H1 (cell line): ENCODE results near the gene NAMPT. TPM values are rescaled to one million over a fixed set of nuclear protein-coding genes. Genes with fewer than 3 reads are reported as not detected.

Experiments
- BRCA1 ChIP-seq: IDR thresholded peaks from 2 replicates; pipeline ENCODE4 v1.6.1; 2012; ENCODE audit warnings: low read depth, low read length, improper control_type of control experiment
- CHD7 ChIP-seq: fragments of 300-600 bp; sonication (generic); IDR thresholded peaks from 2 replicates; pipeline ENCODE4 v1.7.1; 2012; ENCODE audit warnings: low read length, moderate library complexity, mild to moderate bottlenecking, inconsistent platforms; ENCODE audit not compliant: insufficient replicate concordance
- GABPA ChIP-seq: IDR thresholded peaks from 2 replicates; pipeline ENCODE4 v1.6.1; 2011; ENCODE audit warnings: mild to moderate bottlenecking, low read length, moderate library complexity, borderline replicate concordance; ENCODE audit not compliant: insufficient read depth
- JUND ChIP-seq: IDR thresholded peaks from 2 replicates; pipeline ENCODE4 v1.6.1; 2011; ENCODE audit warnings: mild to moderate bottlenecking, improper control_type of control experiment, low read length
- KDM1A ChIP-seq: fragments of 200-600, 300-600 bp; sonication (generic); IDR thresholded peaks from 2 replicates; pipeline ENCODE4 v1.7.1; 2016; ENCODE audit warnings: mild to moderate bottlenecking, low read length, borderline replicate concordance
- KDM5A ChIP-seq: fragments of 200-600 bp; IDR thresholded peaks from 2 replicates; pipeline ENCODE4 v1.7.1; 2012; ENCODE audit warnings: mild to moderate bottlenecking, low read length, inconsistent platforms, mixed read lengths
- POLR2AphosphoS5 ChIP-seq: IDR thresholded peaks from 2 replicates; pipeline ENCODE4 v1.6.1; 2011; ENCODE audit warnings: low read depth, low read length
- RBBP5 ChIP-seq: IDR thresholded peaks from 2 replicates; pipeline ENCODE4 v1.7.1; 2012; ENCODE audit warnings: low read depth, mild to moderate bottlenecking, inconsistent platforms, low read length, moderate library complexity, borderline replicate concordance
- RXRA ChIP-seq: IDR thresholded peaks from 2 replicates; pipeline ENCODE4 v1.6.1; 2011; ENCODE audit warnings: low read depth, mild to moderate bottlenecking, low read length, moderate library complexity; ENCODE audit not compliant: insufficient read depth
- SP2 ChIP-seq: IDR thresholded peaks from 2 replicates; pipeline ENCODE4 v1.6.1; 2012; ENCODE audit warnings: mild to moderate bottlenecking, low read length, inconsistent platforms
- SP4 ChIP-seq: IDR thresholded peaks from 2 replicates; pipeline ENCODE4 v1.6.1; 2012; ENCODE audit warnings: low read length, inconsistent platforms
- ZNF274 ChIP-seq: IDR thresholded peaks from 2 replicates; pipeline ENCODE4 v1.7.0; 2012; ENCODE audit warnings: low read length, borderline replicate concordance; ENCODE audit errors: extremely low read depth
- polyA plus RNA-seq, 7 experiments: library from polyadenylated mRNA; depleted of rRNA in 3 of 7; stranded (reverse) in 5 of 7; unstranded in 2 of 7; fragments of >200 nt in 5 of 7; fragments of 200-250 nt in 2 of 7; gene quantifications; 1 replicate in 5 of 7; 2 replicates in 1 of 7; 4 replicates in 1 of 7; pipeline versions ENCODE4 v1.2.1 to v1.2.3, GENCODE V29; 2011 to 2013; ENCODE audit warnings: missing spikeins in 2 of 7, mixed read lengths in 2 of 7
- total RNA-seq: library from RNA; stranded (reverse); fragmentation: NEBNext Ultra II Directional; extraction: Animal tissue kit (Norgen Biotek cat#: 25700); gene quantifications from 2 replicates; pipeline ENCODE4 v1.2.1, GENCODE V29; 2021

NAMPT gene
- total and polyA plus RNA-seq, 2 of the 8 experiments (the other 6 are each of a cell fraction or from before 2014, with no cell fraction given), result 15.4 to 95.9 TPM

DNA sequence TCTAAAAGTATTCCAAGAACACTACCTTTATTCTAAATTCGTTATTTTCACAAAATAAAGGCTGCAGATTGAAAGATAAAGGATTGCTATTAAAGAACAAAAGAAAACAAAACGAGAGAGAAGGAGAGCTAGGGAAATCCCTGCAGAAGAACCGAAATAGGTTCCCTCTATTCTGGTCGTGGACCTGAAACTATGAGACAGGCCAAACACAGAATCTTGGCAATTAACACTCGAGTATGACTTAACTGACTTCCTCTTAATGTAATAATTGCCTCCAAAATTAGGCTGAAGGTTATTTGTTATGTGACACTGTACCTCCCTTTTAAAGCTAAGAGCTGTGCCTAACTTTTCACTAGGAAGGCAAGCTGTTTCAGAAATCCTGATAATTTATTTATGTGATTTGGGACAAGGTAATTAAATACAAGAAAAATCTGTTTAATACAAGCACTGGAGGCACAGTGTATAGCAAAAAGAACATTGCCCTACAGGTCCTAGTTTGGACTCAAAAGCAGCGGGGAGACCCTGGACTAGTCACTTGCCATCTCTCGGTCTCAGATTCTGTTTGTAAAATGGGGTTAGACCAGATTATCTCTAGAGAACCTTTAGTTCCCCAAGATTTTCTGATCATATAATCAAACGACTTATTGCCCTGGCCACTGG, 11.6 kb downstream of the NAMPT start (continued):
- TF ChIP-seq CHD7 (no peak), GABPA (no peak), SP4 (no peak), ZNF274 (no peak), RBBP5 (no peak), KDM1A (no peak), KDM5A (no peak), SP2 (no peak), JUND (no peak), BRCA1 (no peak), POLR2AphosphoS5 (no peak), RXRA (no peak)
